ENCODE data around the gene PDGFA.

PDGFA gene

DNA sequence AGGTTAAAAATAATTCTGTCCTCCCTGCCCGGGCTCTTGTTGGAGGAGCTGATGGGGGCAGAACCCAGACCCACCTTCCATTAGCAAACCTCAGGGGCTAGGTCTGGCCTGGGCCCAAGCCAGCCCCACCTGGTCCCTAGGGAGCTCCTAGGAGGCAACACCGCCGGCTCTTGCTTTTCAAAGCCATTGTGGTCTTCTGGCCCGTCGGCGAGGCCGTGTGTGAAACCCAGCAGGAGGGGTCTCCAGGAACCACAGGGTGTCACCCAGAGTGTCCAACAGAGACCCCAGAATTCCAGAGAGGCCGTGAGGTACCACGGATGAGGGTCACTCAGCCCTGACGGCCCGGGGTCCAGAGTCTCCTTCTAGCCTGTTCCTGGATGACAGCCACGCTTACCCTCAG is 16.6 kb upstream of the PDGFA start:
- DNase-seq (ENCODE audit: low read depth): no peak

DNA sequence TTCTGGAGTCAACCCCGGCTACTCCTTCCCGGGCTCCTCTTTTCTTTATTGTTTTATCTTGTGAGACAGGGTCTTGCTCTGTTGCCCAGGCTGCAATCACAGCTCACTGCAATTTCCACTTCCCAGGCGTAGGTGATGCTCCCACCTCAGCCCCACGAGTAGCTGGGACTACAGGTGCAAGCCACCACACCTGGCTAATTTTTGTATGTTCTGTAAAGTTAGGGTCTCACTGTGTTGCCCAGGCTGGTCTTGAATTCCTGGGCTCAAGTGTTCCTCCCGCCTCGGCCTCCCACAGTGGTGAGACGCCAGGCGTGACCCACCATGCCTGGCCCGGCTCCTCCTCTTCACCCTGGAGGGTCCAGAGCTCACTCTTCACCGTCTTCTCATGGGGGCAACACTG is 15.3 kb upstream of the PDGFA start:
- no peak for DNase-seq (ENCODE audit: low read depth)

DNA sequence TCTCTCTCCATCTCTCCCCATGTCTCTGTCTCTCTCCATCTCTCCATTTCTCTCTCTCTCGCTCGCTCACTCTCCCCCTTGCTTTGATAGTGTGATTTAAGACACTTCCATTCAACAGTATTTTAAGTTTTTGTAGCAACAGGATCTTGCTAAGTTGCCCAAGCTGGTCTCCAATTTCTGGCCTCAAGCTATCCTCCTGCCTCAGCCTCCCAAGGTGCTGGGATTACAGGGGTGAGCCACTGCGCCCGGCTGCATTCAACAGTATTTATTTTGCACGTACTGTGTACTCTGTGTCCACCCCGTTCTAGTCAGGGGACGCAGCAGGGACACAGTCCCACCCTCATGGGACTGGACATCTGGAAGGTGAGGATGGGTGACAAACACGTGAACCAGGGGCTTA is 14.4 kb upstream of the PDGFA start:
- DNase-seq (ENCODE audit: low read depth): no peak

DNA sequence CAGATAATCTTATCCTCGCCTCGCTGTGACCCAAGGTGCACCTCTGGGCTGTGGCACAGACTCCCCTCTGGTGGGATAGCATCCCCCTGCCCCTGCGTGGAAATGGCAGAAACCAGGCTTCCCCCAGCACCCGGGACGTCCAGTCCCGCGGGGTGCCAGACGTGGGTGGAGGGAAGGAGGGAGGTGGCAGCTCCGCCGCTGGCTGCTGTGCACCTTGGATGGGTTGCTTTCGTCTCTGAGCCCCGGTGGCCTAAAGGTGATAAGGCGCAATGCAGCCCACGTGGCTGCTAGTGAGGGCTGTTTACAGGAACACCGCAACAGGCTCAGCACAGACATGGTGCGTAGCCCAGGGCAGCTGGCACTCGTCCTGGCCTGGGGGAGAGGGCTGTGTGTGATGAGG is 13.6 kb upstream of the PDGFA start:
- DNase-seq (ENCODE audit: low read depth): no peak

DNA sequence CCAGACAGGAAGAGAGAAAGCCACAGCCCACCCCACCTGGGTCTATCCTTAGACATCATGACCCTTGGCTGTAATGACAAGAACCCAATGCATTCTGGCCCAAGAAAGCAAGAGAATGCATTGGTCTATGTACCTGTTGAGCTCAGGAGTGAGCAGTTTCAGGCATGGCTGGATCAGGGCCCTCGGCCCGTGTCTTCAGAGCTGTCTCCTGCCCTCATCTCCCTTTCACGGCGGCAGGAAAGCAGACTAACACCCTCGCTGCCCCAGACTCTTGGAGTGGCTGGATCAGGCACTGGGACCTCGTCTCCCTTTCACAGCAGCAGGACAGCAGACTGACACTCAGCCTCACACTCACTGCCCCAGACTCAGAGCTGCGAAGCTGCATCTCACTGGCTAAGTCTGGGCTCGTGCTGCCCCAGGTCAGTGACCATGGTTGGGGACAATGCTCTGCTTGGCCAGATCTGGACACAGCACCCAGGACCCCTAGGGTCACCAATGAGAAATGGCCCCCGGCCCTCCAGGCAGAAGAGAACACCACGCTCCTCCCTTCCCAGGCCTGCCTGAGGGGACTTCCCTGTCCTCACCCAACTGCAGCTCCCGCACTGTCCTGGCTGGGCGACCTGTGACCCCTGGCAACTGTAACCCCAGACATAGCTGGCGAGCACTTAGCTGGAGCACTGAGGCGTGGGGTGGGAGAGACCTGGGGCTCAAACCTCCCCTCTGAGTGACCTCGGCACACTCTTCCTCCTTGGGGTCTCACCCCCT is 12.9 kb upstream of the PDGFA start:
- DNase-seq (ENCODE audit: low read depth): no peak

DNA sequence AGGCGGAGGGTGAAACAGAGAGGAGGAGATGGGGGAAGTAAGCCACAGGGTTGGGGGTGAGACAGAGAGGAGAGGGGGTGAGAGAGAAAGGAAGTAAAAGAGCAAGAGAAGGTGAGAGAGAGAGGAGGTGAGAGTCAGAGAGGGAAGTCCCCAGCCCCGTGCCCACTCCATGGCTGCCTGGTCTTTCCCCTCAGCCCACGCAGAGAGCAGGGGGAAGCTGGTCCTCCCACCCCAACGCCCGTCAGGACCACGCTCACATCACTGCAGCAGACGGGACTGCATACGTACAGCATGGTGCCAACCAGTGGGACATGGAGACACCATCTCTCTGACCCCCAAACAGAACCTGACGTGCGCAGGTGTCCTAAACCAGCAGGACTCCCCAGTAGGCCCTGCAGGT is 12.1 kb upstream of the PDGFA start:
- DNase-seq (ENCODE audit: low read depth): no peak

DNA sequence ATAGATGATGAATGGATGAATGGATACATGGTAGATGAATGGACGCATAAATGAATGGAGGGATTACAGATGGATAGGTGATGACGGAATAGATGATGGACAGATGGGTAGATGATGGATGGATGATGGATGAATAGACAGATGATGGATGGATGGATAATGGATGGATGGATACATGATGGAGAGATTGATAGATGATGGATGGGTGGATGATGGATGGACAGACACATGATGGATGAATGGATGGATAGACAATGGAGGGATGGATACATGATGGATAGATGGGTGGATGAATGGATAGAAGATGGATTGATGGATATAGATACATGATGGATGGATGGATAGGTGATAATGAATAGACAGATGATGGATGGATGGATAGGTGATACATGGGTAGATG is 8.8 kb upstream of the PDGFA start:
- DNase-seq (ENCODE audit: low read depth): no peak

DNA sequence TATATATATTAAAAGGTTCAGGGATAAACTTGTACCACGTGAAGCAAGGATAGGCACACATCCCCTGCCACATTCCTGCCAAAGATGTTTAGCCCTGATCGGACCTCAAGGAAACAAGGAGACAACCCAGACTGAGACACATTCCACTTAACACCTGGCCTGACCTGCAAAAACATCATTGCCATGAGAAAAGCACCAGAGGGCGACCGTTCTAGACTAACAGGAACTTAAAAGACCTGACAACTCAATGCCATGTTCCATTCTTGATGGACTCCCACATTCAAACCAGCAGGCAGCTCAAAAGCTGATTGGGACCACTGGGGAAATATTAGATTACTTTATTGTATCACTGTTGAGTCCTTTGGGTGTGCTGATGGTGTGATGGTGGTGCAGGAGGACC is 8.1 kb upstream of the PDGFA start:
- DNase-seq (ENCODE audit: low read depth): no peak

DNA sequence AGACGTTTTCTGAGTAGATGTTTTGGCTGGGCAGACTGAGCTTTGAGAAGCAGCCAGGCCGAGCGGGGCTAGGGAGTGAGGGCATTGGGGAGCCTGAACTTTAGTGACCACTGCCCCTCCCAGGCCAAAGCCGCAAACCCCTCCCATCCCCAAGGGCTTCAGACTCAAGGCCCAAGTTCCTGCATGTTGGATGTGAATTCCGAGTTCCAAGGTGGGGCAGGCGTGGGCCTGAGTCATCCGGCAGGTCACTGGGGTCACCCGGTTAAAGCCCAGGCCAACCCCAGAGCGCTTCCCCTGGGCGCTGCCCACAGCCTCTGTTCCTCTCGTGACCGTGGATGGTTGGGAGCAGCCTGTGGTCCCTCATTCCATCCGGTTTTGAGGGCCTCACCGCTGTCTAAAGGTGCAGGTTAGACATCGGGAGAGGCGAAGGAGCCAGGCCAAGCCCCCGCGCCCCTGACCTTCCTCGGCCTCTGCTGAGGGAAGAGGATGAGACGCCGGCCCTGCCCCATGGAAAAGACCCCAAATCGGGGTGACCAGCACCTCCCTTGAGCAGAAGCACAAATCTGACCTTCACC is 6.9 kb upstream of the PDGFA start:
- DNase-seq (ENCODE audit: low read depth): no peak

DNA sequence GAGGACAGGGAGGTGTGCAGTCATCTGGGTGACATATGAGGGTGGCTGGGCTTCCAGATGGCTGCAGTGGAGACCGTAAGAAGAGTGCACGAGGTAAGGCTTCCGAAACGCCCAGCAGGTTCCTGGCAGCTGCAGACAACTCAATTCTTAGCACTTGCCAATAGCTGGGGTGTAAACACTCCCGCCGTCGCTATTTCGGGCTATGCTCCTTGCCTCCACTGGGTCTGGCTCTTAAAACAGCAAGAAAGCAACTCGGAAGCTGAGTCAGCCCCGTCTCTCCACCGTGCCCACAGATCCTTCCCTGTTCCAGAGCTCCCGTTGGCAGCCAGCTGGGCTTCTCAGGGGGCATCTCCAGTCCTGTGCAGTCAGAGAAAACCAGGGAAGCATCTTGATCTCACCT is 6.1 kb upstream of the PDGFA start:
- no peak for DNase-seq (ENCODE audit: low read depth)

DNA sequence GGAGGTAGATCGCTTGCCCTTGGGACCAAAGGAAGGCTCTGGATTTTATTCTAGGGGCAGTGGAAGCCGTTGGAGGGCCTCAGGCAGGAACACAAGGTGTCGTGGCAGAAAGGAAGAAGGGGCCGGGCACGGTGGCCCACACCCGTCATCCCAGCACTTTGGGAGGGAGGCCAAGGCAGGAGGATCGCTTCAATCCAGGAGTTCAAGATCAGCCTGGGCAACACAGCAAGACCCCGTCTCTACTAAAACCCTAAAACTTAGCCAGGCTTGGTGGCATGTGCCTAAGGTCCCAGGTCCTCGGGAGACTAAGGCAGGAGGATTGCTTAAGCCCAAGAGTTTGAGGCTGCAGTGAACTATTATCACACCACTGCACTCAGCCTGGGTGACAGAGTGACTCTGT is 5.2 kb upstream of the PDGFA start:
- no peak for DNase-seq (ENCODE audit: low read depth)

DNA sequence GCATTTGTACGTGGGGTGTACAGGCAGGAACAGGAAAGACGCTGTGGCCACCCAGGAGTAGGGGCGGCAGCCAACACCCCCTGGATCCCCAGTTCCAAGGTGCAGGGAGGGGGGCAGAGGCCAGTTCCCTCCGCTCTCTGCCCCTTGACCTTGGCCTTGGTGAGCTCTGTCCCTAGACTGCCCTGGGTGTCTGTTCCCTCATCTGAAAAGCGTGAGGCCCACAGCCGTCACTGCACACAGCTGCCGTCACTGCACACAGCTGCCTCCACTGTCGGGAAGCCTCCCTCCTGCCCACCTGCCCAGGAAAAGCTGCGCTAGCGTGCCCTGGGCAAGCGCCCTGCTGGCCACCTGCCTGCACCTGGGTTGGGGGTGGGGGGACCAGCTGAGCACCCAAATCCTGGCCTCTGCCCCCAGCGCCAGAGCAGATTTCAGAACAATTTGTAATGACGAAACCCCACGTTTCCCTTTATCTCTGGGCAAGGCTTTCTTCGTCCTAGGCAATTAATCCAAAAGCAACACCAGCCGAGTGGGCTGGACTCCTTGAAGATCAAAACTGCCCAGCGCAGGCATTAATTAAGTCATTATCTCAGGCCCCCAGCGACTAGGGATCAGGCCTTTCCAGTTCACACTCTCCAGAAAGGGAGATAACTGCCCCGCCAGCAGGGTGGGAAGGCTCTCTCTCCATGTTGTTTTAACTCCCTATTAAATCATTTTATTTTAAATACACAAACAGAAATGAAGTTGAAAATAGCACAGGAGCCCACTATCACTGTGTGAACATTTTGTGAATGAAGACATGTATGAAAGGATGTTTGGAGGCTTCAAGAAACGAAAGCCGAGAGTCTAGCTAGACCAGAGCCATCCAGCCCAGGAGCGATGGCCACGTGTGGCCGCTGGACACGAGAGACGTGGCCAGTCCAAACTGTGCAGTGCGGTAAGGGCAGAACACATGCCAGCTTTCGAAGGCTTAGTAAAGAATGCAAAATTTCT is 4.0 kb upstream of the PDGFA start:
- DNase-seq (ENCODE audit: low read depth): no peak

DNA sequence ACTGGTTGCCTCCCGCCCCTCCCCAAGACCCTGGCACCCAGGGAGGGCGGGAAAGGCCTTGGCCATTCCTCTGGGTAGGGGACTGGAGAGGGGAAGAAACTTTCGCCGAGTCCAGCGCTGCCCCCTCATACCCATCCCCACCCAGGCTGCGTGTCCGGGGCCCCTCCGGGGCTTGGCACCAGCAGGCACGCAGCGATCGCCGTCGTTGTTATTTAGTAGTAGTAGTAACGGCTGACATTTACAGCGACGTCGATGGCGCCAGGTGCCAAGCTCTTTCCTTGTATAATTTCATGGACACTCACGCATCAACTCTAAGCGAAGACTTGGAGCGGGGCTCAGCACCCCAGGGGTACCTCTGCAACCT is 3.3 kb upstream of the PDGFA start:
- no peak for DNase-seq (ENCODE audit: low read depth)

DNA sequence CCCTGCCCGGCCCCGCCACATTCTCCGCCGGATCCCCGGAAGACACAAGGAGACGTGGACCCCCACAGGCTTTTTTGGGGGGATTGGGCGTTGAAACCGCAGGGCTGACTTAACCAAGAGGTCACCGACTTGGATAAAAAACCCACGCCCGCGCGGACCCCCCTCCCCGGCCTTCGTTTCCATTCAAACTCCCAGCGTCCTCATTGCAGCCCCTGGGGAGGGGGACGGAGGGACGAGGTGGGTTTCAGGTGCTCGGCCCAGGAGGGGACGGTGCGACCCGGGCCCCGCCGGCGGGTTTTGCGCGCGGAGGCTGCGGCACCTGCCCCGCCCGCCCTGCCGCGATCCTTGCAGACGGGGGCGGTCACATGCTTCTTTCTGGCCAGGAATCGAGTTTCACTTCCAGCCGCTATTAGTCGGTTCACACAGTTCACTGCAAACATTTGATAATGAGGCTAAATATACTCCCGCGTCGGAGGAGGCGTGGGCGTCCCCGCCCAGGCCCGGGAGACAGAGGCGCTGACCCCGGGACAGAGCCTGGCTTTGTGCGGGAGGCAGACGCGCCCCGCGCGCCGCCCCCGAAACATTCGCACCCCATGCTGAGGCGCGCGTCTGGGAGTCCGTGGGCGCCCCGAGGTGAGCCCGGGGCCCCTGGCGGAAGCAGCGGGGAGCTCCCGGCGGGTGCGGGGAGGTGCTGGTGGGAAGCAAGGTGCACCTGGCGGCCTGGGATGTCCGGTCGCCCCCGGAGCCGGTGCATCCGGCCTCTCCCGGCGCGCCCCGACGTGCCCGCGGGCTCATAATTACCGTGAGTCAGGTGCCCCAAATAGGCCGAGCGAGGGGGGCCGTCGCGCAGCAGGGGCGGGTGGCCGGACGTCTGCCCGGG is 2.7 kb upstream of the PDGFA start:
- DNase-seq (ENCODE audit: low read depth): no peak

DNA sequence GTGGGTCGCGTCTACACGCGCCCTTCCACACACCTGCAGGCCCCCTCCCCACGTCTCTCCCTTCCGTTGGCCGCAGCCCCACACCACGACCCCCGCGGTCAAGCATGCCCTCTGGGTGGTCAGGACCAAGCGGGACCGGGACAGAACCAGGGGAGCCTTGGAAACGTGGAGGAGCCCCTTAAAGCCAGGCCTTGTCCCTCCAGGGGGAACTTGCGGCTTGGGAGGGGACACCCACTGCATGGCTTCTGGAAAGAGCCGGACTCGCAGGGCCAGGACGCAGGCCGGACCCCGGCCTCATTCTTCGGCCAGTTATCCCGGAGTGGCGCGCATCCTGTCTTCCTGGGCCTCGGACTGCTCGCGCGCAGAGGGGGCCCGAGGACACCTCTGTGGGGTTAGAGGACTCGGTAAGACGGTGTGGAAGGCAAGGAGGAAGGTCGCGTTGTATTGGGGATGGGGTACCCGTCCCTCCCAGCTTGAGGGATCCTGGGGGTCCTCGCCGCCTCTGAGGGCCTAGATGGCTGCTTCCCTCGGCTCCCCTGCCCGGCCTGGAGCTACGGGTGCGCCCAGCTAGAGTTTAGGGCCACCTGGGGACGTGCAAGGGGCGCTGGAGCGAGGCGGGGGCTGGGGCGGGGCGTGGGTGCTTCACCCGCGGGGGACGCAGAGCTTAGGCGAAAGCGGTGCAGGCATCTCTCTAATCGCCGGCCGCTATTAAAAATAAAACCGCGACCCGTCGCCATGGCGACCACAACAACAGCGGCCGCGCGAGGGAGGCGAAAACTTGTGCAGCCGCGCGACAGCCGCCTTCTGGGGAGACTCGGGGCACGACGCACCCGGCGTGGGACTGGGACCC is 1.8 kb upstream of the PDGFA start:
- DNase-seq (ENCODE audit: low read depth): no peak

DNA sequence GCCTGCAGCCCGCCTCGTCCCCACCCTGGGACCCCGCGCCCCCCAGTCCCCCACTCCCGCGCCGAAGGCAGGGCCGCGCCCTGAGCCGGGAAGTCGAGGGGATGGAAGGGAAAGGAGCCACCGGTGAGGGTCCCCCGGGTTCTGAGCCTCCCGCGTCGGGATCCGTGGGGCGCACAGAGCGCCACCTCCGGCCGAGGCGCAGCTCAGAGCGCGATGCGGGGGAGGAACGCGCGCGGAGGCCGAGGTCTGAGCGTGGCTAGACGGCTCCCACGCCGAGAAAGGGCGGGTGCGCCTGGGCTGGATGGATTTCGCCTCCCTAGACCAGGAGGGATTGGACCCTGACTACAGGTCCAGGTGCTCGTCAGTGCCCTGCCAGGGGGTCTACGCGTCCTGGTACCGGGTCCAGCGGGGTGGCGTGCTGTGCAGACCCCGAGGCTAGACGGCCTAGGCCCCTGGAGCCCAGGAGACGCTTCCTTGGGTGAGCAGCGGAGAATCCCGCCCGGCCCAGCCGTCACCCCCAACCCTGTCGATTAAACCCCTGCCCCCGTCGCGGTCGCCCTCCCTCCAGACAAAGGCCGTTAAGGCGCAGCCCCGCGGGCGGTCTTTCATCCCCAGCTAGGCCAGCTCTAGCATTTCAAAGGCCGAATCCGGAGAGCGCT is 986 bp upstream of the PDGFA start:
- DNase-seq (ENCODE audit: low read depth): no peak

DNA sequence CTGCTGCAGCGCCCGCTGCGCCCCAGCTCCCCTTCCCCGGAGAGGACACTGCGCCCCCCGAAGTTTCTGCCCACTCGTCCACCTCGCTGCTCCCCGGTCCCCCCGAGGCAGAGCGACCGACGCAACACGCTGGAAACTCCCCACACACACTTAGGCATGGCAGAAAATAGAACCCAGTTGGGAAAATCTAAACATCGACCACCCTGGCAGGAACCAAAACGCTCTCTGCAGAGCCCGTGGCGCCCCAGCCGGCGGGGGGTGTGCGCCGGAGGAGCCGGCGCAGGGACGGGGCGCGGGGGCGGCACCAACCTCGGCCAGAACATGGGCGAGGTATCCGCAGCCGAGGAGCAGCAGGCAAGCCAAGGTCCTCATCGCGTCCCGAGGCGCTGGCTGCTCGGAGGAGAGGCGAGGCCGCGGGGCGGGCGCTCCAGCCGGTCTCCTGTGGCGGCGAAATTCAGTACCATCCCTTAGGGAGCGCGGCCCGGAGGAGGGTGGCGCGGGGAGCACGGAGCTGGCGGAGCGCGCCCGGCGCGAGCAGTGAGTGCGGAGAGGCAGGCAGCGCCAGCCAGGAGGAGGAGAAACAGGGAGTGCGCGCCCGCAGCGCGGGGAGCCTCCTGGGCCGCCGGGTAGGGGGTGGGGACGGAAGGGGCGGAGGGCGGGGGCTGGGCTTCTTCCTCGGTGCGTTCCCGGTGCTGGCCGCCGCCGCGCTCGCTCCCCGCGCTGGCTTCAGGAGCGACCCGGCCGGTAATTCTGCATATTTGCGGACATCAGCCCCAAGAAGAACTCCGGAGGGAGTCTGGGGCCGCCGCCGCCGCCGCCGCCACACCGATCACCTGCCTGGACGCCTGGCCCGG is 789 bp downstream of the PDGFA start:
- DNase-seq (ENCODE audit: low read depth): no peak

DNA sequence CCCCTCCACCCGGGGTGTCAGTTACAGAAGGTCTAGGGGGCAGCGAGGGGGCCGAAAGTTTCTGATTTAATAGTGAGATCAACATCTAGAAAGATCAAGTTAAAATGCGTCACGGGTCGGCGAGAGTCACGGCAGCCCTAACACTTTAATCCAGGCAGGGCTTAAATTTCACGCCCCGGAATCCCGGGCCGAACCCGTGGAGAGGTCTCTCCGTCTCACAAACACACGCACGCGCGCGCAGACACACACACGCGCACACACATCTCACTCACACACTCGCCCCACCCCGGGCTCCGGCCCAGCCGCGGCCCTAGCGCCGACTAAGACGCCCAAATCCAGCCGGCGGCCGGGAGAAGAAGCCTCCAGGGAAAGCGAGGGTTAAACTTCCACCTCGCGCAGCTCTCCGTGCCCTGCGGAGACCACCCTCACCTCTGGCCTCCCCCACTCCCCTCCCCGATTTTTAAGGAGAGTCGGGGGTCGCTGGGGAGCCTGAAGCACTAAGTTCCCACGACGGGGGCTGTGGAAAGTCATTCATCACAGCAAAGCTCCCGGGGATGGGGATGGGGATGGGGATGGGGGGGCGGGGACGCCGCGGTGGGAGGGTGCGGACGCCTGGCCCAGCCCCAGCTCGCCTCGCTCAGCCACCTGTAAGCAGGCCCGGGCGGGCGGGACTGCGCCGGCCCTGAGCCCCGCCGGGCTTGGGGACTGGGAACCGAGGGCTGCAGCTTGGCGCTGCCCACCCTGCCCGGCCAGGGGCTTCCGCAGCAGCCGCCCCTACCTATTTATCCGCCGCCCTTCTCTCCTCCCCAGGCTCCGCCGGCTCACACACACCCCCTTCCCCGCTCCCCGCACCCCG is 1.6 kb downstream of the PDGFA start:
- DNase-seq (ENCODE audit: low read depth): no peak
